Measurements from ENCODE around the gene PHKG2. TPM values are rescaled to one million over a fixed set of nuclear protein-coding genes. Genes with fewer than 3 reads are reported as not detected.
"Not testable (repeated sequence)": the region's sequence is repeated elsewhere in the genome, so short reads cannot be mapped to it uniquely, and the experiment has no call there.

The PHKG2 gene
- total and polyA plus RNA-seq, 8 donors = 18.2 to 104 (median 32.4) TPM

DNA sequence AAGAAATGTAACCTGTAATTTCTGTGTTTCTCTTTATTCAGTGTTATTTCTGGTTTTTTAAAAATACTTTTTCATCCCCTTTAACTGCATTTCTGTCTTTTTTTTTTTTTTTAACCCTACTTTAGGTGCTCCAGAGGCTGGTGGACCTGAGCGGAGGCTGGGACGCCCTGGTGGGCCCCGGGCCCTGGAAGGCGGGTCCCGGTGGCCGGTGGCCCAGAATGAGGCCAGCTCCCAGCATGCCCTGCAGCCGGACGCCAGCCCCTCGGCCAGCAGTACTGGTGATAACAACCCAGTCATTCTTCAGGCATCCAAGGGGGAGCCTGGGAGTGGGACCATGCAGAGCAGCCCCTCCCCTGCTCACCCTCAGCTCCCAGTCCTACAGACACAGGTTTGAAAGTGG is 47.7 kb upstream of the PHKG2 start:
- Histone ChIP-seq H3K9me3 (no peaks in the 10 kb centered on the region), H3K4me3 (no peak overlapping the region), H3K36me3 (peaks cover 48 to 55% (median 52%) of the 10 kb centered on the region in 4 donors), H3K4me1 (peaks cover 16 to 40% (median 29%) of the 10 kb centered on the region in 4 donors), H3K27ac (peak overlapping the region in 4 of 5 donors; percentile 10 to 100 (median 40)), H3K27me3 (no peaks in the 10 kb centered on the region)
- intact Hi-C loops (cut with DNase I; ENCODE audit: low total_unique reads) = no loop called here
- WGBS, 5 donors = 32 to 59% (median 40%) methylated on average over 8 to 9 of the region's 9 CpGs
- no peak for TF ChIP-seq POLR2AphosphoS5 (IDR thresholded peaks at IDR 0.05)
- TF ChIP-seq CTCF (IDR thresholded peaks at IDR 0.05) = no peak
- TF ChIP-seq EP300 (IDR thresholded peaks at IDR 0.05) = no peak
- no peak for TF ChIP-seq POLR2A (IDR thresholded peaks at IDR 0.05)
- peak in 1 of 2 donors; percentile 25 for DNase-seq

GRCh38 chr16:30700971-30701370 is 47.3 kb upstream of the PHKG2 start:
- intact Hi-C loops (cut with DNase I; ENCODE audit: low total_unique reads) = no loop called here
- no peak overlapping the region for H3K4me3 ChIP-seq
- peak overlapping the region in 1 of 5 donors; percentile 43 for H3K27ac ChIP-seq
- peaks cover 16 to 40% (median 29%) of the 10 kb centered on the region in 4 donors for H3K4me1 ChIP-seq
- H3K27me3 ChIP-seq = no peaks in the 10 kb centered on the region
- no peak for DNase-seq
- no peaks in the 10 kb centered on the region for H3K9me3 ChIP-seq
- 77 to 87% (median 82%) methylated on average over 5 of the region's 5 CpGs for WGBS, 5 donors
- peaks cover 53 to 60% (median 57%) of the 10 kb centered on the region in 4 donors for H3K36me3 ChIP-seq
- no peak for TF ChIP-seq CTCF (IDR thresholded peaks at IDR 0.05)
- TF ChIP-seq POLR2A (IDR thresholded peaks at IDR 0.05) = no peak
- no peak for TF ChIP-seq POLR2AphosphoS5 (IDR thresholded peaks at IDR 0.05)
- no peak for TF ChIP-seq EP300 (IDR thresholded peaks at IDR 0.05)

- H3K4me3 ChIP-seq; DNase-seq; intact Hi-C loops (cut with DNase I; ENCODE audit: low total_unique reads); H3K27ac ChIP-seq; H3K27me3 ChIP-seq; H3K9me3 ChIP-seq: not testable (repeated sequence)
- 89 to 93% (median 92%) methylated on average over 12 of the region's 12 CpGs for WGBS, 5 donors
- peaks cover 73 to 81% (median 78%) of the 10 kb centered on the region in 4 donors for H3K36me3 ChIP-seq
- H3K4me1 ChIP-seq = peaks cover 16 to 33% (median 20%) of the 10 kb centered on the region in 4 donors
Measured at GRCh38 chr16:30703071-30703470, 45.2 kb upstream of the PHKG2 start.

DNA sequence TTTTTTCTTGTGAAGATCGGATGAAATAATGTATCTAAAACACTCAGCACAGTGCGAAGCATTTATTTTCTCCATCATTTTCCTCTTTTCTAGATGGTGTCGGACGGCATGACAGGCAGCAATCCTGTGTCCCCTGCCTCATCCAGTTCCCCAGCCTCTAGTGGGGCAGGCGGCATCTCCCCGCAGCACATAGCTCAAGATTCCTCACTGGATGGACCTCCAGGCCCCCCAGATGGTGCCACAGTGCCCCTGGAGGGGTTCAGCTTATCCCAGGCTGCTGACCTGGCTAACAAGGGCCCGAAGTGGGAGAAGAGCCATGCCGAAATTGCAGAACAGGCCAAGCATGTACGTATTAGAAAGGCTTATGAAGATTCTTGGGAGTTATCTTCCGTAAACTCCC is 44.3 kb upstream of the PHKG2 start:
- intact Hi-C loops (cut with DNase I; ENCODE audit: low total_unique reads) = no loop called here
- Histone ChIP-seq H3K9me3 (no peaks in the 10 kb centered on the region), H3K27me3 (no peaks in the 10 kb centered on the region), H3K36me3 (peaks cover 82 to 90% (median 87%) of the 10 kb centered on the region in 4 donors), H3K4me1 (peaks cover 16 to 33% (median 20%) of the 10 kb centered on the region in 4 donors), H3K4me3 (no peak overlapping the region), H3K27ac (no peak overlapping the region)
- TF ChIP-seq POLR2AphosphoS5 (IDR thresholded peaks at IDR 0.05) (no peak), EP300 (IDR thresholded peaks at IDR 0.05) (no peak), CTCF (IDR thresholded peaks at IDR 0.05) (no peak), POLR2A (IDR thresholded peaks at IDR 0.05) (no peak)
- no peak for DNase-seq
- 91 to 97% (median 94%) methylated on average over 10 of the region's 10 CpGs for WGBS, 5 donors

- Histone ChIP-seq H3K27me3 (no peaks in the 10 kb centered on the region), H3K36me3 (peaks cover 96 to 100% (median 100%) of the 10 kb centered on the region in 4 donors), H3K9me3 (no peaks in the 10 kb centered on the region), H3K4me1 (peaks cover 0 to 12% (median 2%) of the 10 kb centered on the region in 4 donors), H3K4me3 (no peak overlapping the region), H3K27ac (no peak overlapping the region)
- TF ChIP-seq POLR2A (IDR thresholded peaks at IDR 0.05) = no peak
- no peak for TF ChIP-seq EP300 (IDR thresholded peaks at IDR 0.05)
- no peak for TF ChIP-seq CTCF (IDR thresholded peaks at IDR 0.05)
- no peak for TF ChIP-seq POLR2AphosphoS5 (IDR thresholded peaks at IDR 0.05)
- DNase-seq = no peak
- intact Hi-C loops (cut with DNase I; ENCODE audit: low total_unique reads) = no loop called here
- WGBS, 5 donors = 92 to 97% (median 93%) methylated on average over 6 of the region's 6 CpGs
Measured at GRCh38 chr16:30706046-30706445, 42.2 kb upstream of the PHKG2 start.
